Measurements from ENCODE around the gene FUT4. TPM values are rescaled to one million over a fixed set of nuclear protein-coding genes. Genes with fewer than 3 reads are reported as not detected.
"Not testable (repeated sequence)": the region's sequence is repeated elsewhere in the genome, so short reads cannot be mapped to it uniquely, and the experiment has no call there.

Gene FUT4
- total RNA-seq, 1 donor from 2014 or later: 7.8 TPM

- DNase-seq: no peak
Measured at GRCh38 chr11:94533696-94534630, 9.8 kb upstream of the FUT4 start.

- no peak for DNase-seq
Measured at GRCh38 chr11:94536386-94536785, 7.3 kb upstream of the FUT4 start.

- no peak for DNase-seq
Measured at GRCh38 chr11:94537031-94537600, 6.6 kb upstream of the FUT4 start.

GRCh38 chr11:94539420-94539819, 4.3 kb upstream of the FUT4 start:
- no peak for DNase-seq

- DNase-seq: peak; percentile 32
Measured at GRCh38 chr11:94544646-94545263, 1.0 kb downstream of the FUT4 start.

- no peak for DNase-seq
Measured at GRCh38 chr11:94545264-94546161, 1.8 kb downstream of the FUT4 start.

- DNase-seq: no peak
Measured at GRCh38 chr11:94546162-94546470, 2.4 kb downstream of the FUT4 start.

- DNase-seq: peak; percentile 19
Measured at GRCh38 chr11:94546886-94547285, 3.2 kb downstream of the FUT4 start.

GRCh38 chr11:94549146-94549545, 5.4 kb downstream of the FUT4 start:
- DNase-seq: no peak

- no peak for DNase-seq
Measured at GRCh38 chr11:94550513-94550912, 6.8 kb downstream of the FUT4 start.

GRCh38 chr11:94553938-94554337, 10.2 kb downstream of the FUT4 start:
- DNase-seq: no peak

- DNase-seq: not testable (repeated sequence)
Measured at GRCh38 chr11:94555752-94556329, 12.1 kb downstream of the FUT4 start.

- DNase-seq: no peak
Measured at GRCh38 chr11:94557421-94557820, 13.7 kb downstream of the FUT4 start.

- no peak for DNase-seq
Measured at GRCh38 chr11:94557992-94558391, 14.3 kb downstream of the FUT4 start.

GRCh38 chr11:94558468-94558867, 14.7 kb downstream of the FUT4 start:
- no peak for DNase-seq

- no peak for DNase-seq
Measured at GRCh38 chr11:94558932-94559331, 15.2 kb downstream of the FUT4 start.

- DNase-seq: no peak
Measured at GRCh38 chr11:94559361-94559760, 15.6 kb downstream of the FUT4 start.

- DNase-seq: no peak
Measured at GRCh38 chr11:94560834-94561233, 17.1 kb downstream of the FUT4 start.

GRCh38 chr11:94563176-94563847, 19.6 kb downstream of the FUT4 start:
- DNase-seq: no peak

- no peak for DNase-seq
Measured at GRCh38 chr11:94563848-94564467, 20.2 kb downstream of the FUT4 start.

- no peak for DNase-seq
Measured at GRCh38 chr11:94567181-94567670, 23.5 kb downstream of the FUT4 start, which contains the start of gene PIWIL4. Gene PIWIL4 (plus strand): TSS chr11:94567368. CDS start chr11:94567519, 151 bp downstream.
